Measurements from ENCODE around the gene C3.

Gene C3

GRCh38 chr19:6744381-6745301, 24.2 kb upstream of the C3 start:
- no peak for DNase-seq

- no peak for DNase-seq
These were observed 23.4 kb upstream of the C3 start for GRCh38 chr19:6743714-6744380.

DNA sequence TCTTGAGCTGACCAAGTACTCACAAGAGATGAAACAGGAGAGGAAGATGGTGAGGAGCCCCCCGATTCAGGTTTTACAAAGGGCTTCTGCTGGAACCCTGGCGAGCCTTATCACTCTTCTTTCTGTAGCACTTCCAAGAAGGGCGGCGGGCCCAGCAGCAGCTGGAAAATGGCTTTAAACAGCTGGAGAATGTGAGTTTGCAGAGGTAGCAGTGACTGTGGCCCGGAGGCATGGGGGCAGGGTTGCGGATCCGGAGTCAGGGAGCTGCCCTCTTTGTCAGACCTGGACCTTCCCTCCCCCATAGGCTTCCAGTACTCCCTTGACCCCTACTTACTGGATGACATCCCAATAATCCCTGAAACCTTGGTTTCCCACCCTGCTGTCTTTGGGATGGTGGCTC, 22.6 kb upstream of the C3 start:
- DNase-seq: no peak

- peak; percentile 8 for DNase-seq
These were observed 20.3 kb upstream of the C3 start for GRCh38 chr19:6740589-6741343.

GRCh38 chr19:6739883-6740588, 19.6 kb upstream of the C3 start:
- peak; percentile 30 for DNase-seq

- DNase-seq: peak; percentile 89
These were observed 19.0 kb upstream of the C3 start, which contains the start of gene TRIP10 for GRCh38 chr19:6739390-6739882. TSS of gene TRIP10 (plus strand) at chr19:6739680. CDS start at chr19:6739762, 82 bp downstream.

- DNase-seq: no peak
These were observed 18.4 kb upstream of the C3 start for GRCh38 chr19:6738787-6739389.

- peak; percentile 85 for DNase-seq
These were observed 17.7 kb upstream of the C3 start for GRCh38 chr19:6737873-6738786.

DNA sequence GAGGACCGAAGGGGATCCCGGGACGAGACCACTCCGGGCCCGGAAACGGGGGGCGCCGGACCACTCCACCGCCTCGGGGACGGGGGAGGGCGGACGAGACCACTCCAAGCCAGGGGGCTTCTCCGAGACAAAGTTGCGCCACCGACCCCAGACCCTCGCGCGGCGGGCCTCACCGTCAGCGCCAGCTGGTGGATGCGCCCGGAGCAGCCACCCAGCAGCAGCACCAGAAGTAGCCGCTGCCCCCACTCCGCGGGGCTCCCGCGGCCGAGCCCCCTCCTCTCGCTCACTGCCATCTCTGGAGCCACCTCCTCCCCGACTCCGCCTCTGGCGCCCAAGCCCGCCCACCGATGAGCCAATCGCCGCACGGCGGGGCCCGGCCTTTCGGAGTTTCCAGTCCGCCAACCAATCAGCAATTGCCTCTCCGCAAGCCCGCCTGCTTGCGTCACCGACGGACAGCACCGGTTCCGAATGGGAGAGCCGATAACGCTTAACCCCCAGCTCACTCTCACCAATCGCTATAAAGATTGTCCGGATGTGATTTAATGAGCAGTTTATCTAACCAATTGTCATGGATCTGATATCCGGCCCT, 16.9 kb upstream of the C3 start, which contains the start of gene GPR108:
GPR108 (minus strand) TSS at position 297 of the 589 bp plus-strand sequence; CDS start at position 293, 4 bp downstream.
- peak; percentile 100 for DNase-seq

- DNase-seq: no peak
These were observed 16.4 kb upstream of the C3 start for GRCh38 chr19:6736917-6737283.

- DNase-seq: peak; percentile 85
These were observed 15.9 kb upstream of the C3 start for GRCh38 chr19:6736169-6736916.

GRCh38 chr19:6735181-6735911, 14.9 kb upstream of the C3 start:
- DNase-seq: no peak

- DNase-seq: no peak
These were observed 13.7 kb upstream of the C3 start for GRCh38 chr19:6734096-6734696.

- DNase-seq: peak; percentile 13
These were observed 13.1 kb upstream of the C3 start for GRCh38 chr19:6733338-6734095.

- no peak for DNase-seq
These were observed 12.4 kb upstream of the C3 start for GRCh38 chr19:6732803-6733337.

DNA sequence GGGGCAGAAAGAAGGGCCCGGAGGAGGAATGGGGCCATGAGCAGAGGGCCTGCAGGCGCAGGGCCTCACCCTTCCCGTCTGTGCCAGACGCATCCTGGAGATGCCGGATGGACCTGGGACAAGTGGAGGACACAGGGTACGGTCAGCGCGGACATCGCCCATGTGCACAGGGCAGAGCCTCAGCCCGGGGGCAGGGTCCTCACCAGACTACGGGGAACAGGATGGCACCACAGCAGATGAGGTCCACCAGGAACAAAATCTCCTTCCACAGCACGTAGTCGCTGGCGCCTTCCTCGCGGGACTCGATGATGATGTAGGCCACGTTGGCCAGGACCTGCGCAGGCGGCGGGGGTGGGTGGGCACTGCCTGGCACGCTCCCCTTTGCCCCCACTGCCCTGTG, 11.4 kb upstream of the C3 start:
- DNase-seq: no peak

DNA sequence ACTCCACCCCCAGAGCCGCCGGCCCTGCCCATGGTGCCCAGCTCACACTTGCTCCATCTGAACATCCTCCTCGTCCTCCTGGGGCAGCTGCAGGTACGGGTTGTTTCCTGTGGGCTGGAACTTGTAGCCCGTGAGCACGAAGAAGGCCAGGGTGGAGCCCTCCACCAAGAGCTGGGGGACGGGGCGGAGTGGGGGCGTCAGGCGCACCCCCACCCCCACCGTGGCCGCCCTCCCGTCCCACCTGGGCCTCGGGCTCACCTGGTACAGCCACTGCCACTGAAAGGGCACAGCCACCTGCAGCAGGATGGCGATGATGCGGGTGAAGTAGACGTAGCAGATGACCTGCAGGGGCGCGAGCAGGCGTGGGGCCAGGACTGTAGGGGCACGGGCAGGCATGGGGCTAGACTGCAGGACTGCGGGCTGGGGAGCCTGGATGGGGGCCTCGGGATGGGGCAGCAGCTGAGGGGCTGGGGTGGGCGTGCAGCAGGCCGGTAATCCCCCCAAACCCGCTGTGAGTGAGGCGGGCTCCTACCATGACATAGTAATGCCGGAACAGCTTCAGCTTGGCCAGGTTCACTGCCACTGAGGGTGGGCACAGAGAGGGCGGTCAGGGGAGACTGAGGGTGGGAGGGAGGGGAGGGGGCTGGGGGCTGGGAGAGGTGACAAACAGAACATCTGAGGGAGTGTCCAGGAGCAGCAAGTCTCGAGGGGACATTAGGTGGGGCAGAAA, 10.7 kb upstream of the C3 start:
- no peak for DNase-seq
